Activated naive CD8-positive, alpha-beta T cell treated with anti-CD3 and anti-CD28 coated beads, Interleukin-2, amount 50 U/mL, for 24 hours (primary cell): ENCODE measurements around the gene GPR87.
A peak's percentile ranks its signal among the peaks of the same experiment; 100 is the strongest.

ENCODE experiments used
- ATAC-seq: fragments of 150-1000 bp; cut with Tn5 transposase; one replicate; pipeline ENCODE4 v1.10.0; 2021
- DNase-seq: peaks from one replicate; pipeline ENCODE4 v3.0.0; 2021
- H3K27ac Mint-ChIP-seq: one replicate; pipeline ENCODE4 v1.8.0; 2021; ENCODE audit warnings: mild to moderate bottlenecking, mixed read lengths
- H3K27me3 Mint-ChIP-seq: one replicate; pipeline ENCODE4 v1.8.0; 2021; ENCODE audit warnings: mixed read lengths
- H3K36me3 Mint-ChIP-seq: one replicate; pipeline ENCODE4 v1.8.0; 2021; ENCODE audit warnings: low read depth, mixed read lengths
- H3K4me1 Mint-ChIP-seq: one replicate; pipeline ENCODE4 v1.8.0; 2021; ENCODE audit warnings: mixed read lengths
- H3K4me3 Mint-ChIP-seq: one replicate; pipeline ENCODE4 v1.8.0; 2021; ENCODE audit warnings: mild to moderate bottlenecking, moderate library complexity, mixed read lengths
- H3K9me3 Mint-ChIP-seq: one replicate; pipeline ENCODE4 v1.8.0; 2021; ENCODE audit warnings: mixed read lengths

Gene GPR87

DNA sequence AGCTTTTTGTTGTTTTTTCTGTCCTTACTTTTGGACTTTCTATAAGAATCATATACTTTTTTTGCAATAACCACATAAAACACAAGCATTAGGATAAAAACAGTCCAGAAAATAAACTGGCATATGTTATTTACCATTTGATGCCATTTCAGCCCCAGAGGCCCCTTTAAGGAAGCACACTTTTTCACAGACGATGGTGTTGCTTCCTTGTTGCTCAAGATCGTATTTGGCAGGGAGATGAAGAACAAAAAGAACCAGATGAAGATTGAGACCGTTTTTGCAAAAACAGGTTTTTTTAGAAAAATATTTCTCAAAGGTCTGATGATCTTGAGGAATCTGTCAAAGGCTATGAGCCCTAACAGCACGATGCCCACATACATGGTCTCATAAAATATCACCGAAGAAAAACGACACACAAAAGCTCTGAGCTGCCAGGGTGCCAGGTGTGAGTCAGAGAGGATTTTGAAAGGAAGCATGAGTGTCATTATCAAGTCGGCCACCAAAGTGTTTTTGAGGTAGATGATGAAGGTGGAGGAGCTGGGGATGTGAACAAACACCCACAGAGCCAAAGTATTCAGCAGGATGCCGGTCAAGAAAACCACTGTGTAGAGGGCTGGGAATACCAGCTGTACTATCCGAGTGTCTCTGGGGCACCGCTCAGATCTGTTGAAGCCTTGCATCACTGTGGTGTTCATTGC, 11.8 kb upstream of the GPR87 start:
- ATAC-seq = peak; percentile 77
- Mint-ChIP-seq H3K27ac (peak overlapping the region; percentile 29), H3K4me1 (peaks cover 12% of the 10 kb centered on the region), H3K27me3 (peaks cover 2% of the 10 kb centered on the region), H3K4me3 (peak overlapping the region; percentile 43), H3K9me3 (no peaks in the 10 kb centered on the region), H3K36me3 (no peaks in the 10 kb centered on the region)
- DNase-seq = no peak

DNA sequence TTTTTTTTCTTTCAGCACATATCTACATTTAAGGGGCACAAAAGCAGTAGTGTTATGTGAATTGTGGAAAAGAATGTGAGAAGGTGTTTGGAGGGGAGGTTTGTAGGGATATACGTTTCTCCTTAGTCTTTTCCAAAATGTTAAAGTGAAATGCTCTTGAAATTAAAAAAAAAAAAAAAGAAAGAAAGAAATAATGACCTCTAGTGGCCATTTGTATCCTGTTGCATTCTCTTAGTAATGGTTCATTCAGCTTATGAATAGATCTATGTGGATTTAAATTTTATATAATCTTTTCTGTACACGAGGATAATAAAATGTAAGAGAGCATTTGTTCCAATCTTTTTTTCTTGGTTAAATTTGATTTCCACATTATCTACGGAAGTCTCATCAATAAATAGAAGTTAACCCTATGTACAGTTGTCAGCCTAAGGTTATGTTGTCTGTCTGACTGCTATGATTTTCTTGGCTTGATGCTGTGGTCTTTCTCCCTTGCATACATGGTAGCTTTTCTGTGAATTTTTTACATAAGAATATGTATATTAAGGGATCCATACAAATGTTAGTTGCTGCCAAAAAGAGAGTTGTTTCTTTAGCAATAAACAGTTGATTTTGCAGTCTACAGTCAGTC, 11.1 kb upstream of the GPR87 start:
- peaks cover 16% of the 10 kb centered on the region for H3K4me1 Mint-ChIP-seq
- no peaks in the 10 kb centered on the region for H3K36me3 Mint-ChIP-seq
- ATAC-seq (no peak), DNase-seq (no peak)
- H3K4me3 Mint-ChIP-seq = no peak overlapping the region
- H3K9me3 Mint-ChIP-seq = no peaks in the 10 kb centered on the region
- peaks cover 2% of the 10 kb centered on the region for H3K27me3 Mint-ChIP-seq
- no peak overlapping the region for H3K27ac Mint-ChIP-seq

DNA sequence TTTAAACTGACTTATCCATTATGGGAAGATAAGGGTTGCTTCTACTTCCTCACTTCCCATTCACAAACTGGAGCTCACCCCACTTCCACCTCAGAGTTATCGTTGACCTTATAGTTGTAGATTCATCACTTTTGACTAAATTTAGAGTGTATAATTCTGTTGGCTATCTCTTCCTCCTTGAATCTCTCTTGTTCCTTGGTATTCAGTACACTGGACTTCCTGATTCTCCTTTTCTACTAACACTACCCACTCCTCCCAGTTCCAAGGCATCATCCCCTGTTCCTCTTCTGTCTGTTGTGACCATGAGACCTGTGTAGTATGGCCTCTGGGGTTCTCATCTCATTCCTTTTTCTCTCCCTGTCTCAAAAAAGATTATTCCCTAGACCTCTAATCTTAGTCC, 5.9 kb upstream of the GPR87 start:
- Mint-ChIP-seq H3K36me3 (no peaks in the 10 kb centered on the region), H3K4me1 (peaks cover 24% of the 10 kb centered on the region), H3K27me3 (peaks cover 5% of the 10 kb centered on the region), H3K9me3 (no peaks in the 10 kb centered on the region), H3K27ac (no peak overlapping the region), H3K4me3 (no peak overlapping the region)
- no peak for DNase-seq
- ATAC-seq = no peak

DNA sequence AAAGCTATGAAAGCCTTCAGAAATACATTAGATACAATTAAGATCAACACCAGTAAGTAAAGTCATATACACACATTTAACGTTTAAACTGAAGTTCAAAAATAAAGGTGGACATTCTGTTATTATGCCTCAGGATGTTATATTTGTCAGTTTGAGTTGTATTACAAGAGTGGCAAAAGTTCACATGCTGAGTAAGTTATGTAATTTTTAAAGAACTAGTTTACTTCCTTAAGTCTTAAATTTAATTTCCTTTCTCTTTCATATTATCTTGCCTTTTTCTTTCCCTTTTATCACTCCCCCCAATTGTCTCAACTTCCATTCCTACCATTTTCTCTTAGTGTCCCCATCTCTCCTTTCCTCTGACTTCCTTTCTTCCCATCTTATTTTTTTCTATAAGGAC, 4.9 kb upstream of the GPR87 start:
- H3K4me1 Mint-ChIP-seq = peaks cover 28% of the 10 kb centered on the region
- no peak overlapping the region for H3K4me3 Mint-ChIP-seq
- no peak for DNase-seq
- ATAC-seq = no peak
- H3K27ac Mint-ChIP-seq = no peak overlapping the region
- H3K27me3 Mint-ChIP-seq = peaks cover 5% of the 10 kb centered on the region
- no peaks in the 10 kb centered on the region for H3K36me3 Mint-ChIP-seq
- no peaks in the 10 kb centered on the region for H3K9me3 Mint-ChIP-seq

DNA sequence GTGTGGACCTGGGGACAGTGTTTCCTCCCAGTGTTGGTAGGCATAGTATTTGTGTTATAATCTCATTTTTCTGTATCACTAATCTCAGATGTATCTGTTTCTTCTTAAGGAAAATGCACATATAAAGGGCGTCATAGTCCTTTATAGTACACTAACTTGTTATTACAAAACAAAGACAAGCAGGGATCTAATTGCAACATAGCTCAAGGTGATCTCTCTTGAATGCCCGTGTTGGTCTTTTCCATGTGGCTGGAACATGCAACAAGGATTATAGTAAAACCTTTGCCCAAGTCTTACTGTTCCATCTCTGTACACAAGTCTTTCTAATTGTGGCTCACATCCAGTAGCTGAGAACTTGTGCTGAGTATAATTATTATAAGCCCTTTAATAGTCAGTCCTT, 3.5 kb upstream of the GPR87 start:
- Mint-ChIP-seq H3K9me3 (no peaks in the 10 kb centered on the region), H3K4me1 (peaks cover 38% of the 10 kb centered on the region), H3K27me3 (peaks cover 6% of the 10 kb centered on the region), H3K27ac (no peak overlapping the region), H3K4me3 (no peak overlapping the region), H3K36me3 (no peaks in the 10 kb centered on the region)
- ATAC-seq (no peak), DNase-seq (no peak)

DNA sequence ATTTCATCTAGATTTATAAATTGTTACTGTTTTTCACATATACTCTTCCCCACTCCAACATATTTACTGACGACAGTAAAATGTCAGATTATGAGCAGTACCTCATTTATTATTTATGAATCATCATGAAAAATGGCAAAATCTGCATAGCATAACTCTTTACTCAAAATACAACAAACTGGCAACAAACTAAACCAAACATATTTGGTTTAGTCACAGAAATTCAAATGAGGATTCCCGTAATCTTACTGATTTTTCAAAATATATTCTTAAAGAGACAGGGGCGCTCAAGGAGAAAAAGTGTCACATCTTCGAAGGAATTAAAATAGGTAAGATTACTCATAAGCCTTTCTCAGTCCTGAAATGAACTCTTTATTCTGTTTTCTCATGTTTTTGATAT, 3.0 kb upstream of the GPR87 start:
- peaks cover 38% of the 10 kb centered on the region for H3K4me1 Mint-ChIP-seq
- H3K4me3 Mint-ChIP-seq = no peak overlapping the region
- peaks cover 9% of the 10 kb centered on the region for H3K27me3 Mint-ChIP-seq
- DNase-seq = no peak
- ATAC-seq = no peak
- no peaks in the 10 kb centered on the region for H3K9me3 Mint-ChIP-seq
- H3K27ac Mint-ChIP-seq = no peak overlapping the region
- H3K36me3 Mint-ChIP-seq = no peaks in the 10 kb centered on the region

DNA sequence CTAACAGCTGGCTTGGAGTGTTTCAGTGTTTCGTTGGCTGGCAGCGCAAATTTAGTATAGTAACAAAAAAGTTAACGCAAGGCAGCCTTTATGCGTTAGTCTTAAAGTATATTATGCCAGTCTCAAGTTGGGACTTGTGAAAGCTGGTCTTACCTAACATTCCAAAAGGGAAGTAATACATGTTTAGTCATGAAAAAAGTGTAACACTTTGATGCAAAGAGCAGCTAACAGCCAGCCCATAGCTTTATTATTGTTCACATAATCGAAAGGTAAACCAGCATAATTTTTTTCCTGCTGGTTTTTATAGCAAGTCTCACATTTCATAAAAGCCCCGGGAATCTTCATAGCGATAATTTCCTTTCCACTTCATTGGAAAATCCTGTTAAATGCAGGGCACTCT, 2.4 kb upstream of the GPR87 start:
- ATAC-seq (no peak), DNase-seq (no peak)
- Mint-ChIP-seq H3K4me1 (peaks cover 38% of the 10 kb centered on the region), H3K27ac (no peak overlapping the region), H3K27me3 (peaks cover 9% of the 10 kb centered on the region), H3K4me3 (no peak overlapping the region), H3K9me3 (no peaks in the 10 kb centered on the region), H3K36me3 (no peaks in the 10 kb centered on the region)

DNA sequence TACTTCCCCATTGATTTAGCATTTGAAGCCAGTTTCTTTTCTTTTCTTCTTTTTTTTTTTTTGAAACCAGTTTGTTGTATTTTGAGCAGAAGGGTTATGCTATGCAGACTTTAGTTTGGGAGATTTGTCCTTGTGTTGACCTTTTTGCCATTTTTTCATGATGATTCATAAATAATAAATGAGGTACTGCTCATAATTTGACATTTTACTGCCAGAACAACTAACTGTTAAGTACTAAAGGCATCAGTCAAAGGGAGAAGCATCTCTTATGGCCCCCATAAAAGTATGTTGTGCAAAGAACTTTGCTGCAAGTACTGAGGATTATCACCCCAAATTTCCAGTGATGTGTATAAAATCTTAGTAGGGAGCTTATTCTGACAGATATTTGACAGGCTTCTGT, 1.7 kb upstream of the GPR87 start:
- H3K27ac Mint-ChIP-seq = no peak overlapping the region

DNA sequence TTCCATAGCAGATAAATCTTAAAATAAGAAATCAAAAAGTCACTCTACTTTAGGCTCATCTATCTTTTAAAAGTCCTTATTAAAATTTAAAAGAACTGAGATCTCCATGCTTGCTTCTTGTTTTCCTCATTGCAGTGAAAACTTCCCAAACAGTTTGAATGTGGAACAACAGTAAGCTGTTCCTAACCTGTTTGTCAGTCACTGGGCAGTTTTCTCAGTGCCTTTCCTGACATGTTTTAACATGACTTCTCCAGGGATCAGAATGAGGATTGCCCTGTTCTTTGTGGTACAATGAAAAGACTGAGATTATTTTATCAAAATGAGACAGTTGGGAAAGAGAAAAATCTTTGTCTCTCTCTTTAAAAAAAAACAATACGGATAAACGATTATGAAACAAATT, 774 bp downstream of the GPR87 start:
- H3K27ac Mint-ChIP-seq = peak overlapping the region; percentile 43
- H3K9me3 Mint-ChIP-seq = no peaks in the 10 kb centered on the region
- H3K4me3 Mint-ChIP-seq = peak overlapping the region; percentile 39
- peaks cover 4% of the 10 kb centered on the region for H3K27me3 Mint-ChIP-seq
- DNase-seq (no peak), ATAC-seq (no peak)
- H3K36me3 Mint-ChIP-seq = no peaks in the 10 kb centered on the region
- peaks cover 29% of the 10 kb centered on the region for H3K4me1 Mint-ChIP-seq

More for the DNA sequence above, 1.7 kb upstream of the GPR87 start:
- Mint-ChIP-seq H3K4me3 (no peak overlapping the region), H3K4me1 (peaks cover 34% of the 10 kb centered on the region), H3K36me3 (no peaks in the 10 kb centered on the region), H3K9me3 (no peaks in the 10 kb centered on the region), H3K27me3 (peaks cover 9% of the 10 kb centered on the region)
- no peak for ATAC-seq
- DNase-seq = no peak

DNA sequence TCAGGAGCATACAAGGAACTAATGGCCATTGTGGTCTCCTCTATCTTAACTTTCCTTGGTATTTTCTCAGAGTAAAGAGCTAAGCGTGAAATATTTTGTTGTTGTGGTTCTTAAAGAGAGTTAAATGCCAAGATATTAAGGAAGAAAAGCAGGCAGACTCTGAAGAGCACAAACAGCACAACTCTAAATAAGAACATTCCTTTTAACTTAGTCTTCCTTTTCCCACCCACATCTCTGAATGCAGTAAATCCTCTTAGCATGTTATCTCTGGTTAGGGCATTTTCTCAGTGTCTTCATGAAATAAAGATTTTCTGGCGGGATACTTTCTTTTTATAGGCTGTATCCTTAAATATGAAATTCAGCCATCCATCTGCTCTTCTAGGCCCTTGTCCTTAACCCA, 1.5 kb downstream of the GPR87 start:
- ATAC-seq = no peak
- H3K4me1 Mint-ChIP-seq = peaks cover 26% of the 10 kb centered on the region
- H3K4me3 Mint-ChIP-seq = no peak overlapping the region
- H3K27ac Mint-ChIP-seq = no peak overlapping the region
- DNase-seq = no peak
- peaks cover 4% of the 10 kb centered on the region for H3K27me3 Mint-ChIP-seq
- no peaks in the 10 kb centered on the region for H3K9me3 Mint-ChIP-seq
- H3K36me3 Mint-ChIP-seq = no peaks in the 10 kb centered on the region

DNA sequence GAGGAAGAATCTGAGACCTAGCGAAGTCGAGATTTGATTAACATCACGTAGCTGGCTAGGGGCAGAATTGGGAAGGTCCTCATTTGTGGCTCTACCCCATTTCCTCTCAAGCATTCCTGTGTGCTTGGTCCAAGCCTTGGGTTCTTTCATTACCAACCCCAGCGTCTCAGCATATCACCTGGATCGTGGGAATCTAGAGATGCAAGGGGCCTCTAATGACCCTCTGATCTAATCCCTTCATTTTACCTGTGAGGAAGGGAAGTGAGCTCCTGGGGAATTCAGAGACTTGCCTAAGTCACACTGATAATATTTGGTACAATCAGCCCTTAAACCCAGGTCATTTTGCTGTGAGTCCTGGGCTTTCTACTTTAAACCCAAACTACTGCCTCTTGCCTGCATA, 2.0 kb downstream of the GPR87 start:
- DNase-seq (no peak), ATAC-seq (no peak)
- Mint-ChIP-seq H3K9me3 (no peaks in the 10 kb centered on the region), H3K36me3 (no peaks in the 10 kb centered on the region), H3K4me1 (peaks cover 20% of the 10 kb centered on the region), H3K4me3 (no peak overlapping the region), H3K27me3 (peaks cover 4% of the 10 kb centered on the region), H3K27ac (no peak overlapping the region)

DNA sequence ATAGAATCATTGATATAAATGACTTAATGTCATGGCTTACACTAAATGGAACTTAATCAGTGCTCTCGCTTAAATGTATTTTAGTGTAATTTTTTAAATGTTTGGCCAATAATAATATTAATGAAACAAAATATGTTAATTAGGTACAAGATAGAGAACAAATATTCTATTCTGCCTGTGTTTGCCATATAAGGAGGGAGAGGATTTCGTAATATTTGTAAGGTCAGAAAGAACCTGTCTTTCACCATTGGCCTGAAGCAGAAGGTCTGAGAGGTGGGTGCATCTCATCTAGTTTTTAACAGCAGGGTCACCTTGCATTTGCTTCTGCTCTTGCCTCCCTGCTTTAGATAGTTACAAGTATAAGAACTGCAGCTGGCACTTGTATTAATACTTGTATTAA, 2.5 kb downstream of the GPR87 start:
- DNase-seq = no peak
- Mint-ChIP-seq H3K9me3 (no peaks in the 10 kb centered on the region), H3K36me3 (no peaks in the 10 kb centered on the region), H3K4me3 (no peak overlapping the region), H3K4me1 (peaks cover 18% of the 10 kb centered on the region), H3K27ac (no peak overlapping the region), H3K27me3 (peaks cover 4% of the 10 kb centered on the region)
- no peak for ATAC-seq

DNA sequence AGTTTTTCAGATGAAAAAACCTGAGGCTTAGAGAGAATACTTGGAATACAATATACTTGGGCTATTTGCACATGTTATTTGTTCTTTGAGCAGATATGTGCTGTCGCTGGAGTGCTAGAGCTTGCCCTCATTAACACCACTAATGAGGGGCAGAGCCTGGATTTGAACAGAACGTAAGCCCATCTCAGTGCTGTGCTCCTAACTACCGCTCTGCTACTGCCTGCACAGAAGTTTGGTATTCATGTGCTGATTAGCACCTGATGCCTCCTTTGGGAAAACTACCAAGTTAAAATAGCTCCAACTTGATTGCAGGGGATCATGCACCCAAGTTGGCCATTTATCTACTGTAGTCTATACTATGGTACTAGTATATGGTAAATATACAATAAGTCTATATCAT, 3.6 kb downstream of the GPR87 start:
- Mint-ChIP-seq H3K9me3 (no peaks in the 10 kb centered on the region), H3K27me3 (peaks cover 4% of the 10 kb centered on the region), H3K4me1 (peaks cover 22% of the 10 kb centered on the region), H3K27ac (no peak overlapping the region), H3K4me3 (no peak overlapping the region), H3K36me3 (no peaks in the 10 kb centered on the region)
- DNase-seq (no peak), ATAC-seq (no peak)

DNA sequence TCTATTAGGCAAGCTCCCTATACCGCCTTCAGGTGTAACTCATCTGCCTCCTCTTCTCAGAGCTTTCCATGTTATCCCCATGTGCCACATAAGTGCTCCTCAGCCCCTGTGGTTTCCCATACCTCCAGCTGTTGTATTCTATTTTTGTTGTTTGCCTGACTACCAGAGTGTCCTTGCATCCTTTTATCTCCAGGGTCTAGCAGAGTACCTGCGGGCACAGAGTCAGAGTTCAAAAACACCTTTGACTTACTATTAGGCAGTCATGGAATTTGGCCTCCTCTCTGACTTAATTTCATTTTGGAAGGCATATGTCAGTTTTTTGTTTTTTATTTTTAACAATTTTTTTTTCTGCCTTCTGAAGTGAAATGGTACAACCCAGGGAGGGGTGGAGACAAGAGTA, 7.1 kb downstream of the GPR87 start:
- no peak overlapping the region for H3K27ac Mint-ChIP-seq
- no peak for ATAC-seq
- peaks cover 42% of the 10 kb centered on the region for H3K4me1 Mint-ChIP-seq
- DNase-seq = no peak
- H3K27me3 Mint-ChIP-seq = no peaks in the 10 kb centered on the region
- H3K9me3 Mint-ChIP-seq = no peaks in the 10 kb centered on the region
- no peaks in the 10 kb centered on the region for H3K36me3 Mint-ChIP-seq
- H3K4me3 Mint-ChIP-seq = no peak overlapping the region

DNA sequence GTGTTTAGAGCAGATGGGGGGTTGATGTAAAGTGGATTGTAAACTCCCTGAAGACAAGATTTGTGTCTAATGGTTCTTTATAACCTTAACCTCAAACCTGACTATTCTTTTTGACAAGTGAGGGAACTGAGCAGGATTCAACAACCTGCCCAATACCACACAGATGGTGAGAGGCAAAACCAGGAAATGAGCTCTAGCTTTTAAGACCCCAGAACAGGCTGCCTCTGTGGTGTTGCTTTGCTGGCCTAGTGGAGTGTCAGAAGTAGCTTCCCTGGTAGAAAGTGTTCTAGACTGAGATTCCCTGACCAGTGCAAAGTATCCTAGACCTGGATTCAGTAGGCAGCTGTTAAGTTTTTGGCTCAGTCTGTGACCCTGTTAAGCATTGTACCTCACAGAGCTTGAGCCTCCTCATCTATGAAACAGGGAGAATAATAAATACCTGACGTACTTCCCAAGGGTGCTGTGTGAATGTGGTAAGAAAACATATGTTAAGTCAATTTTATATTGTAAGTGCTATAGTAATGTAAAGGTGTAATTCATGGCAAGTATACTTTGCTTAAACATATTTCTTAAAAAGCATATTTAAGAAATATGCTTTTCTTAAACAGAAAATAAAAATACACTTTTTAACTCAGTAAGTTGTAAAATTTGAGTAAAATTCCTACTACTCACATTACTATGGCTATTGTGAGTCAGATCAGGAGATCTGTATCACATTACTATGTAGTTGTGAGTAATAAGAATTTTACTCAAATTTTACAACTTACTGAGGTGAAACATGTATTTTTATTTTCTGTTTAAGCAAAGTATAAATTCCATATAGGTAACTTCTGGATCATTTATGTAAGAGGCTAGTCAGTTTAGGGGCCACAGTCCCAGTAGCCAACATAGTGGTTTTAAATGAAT, 8.8 kb downstream of the GPR87 start:
- peaks cover 59% of the 10 kb centered on the region for H3K4me1 Mint-ChIP-seq
- no peak for DNase-seq
- ATAC-seq = no peak
- H3K9me3 Mint-ChIP-seq = no peaks in the 10 kb centered on the region
- H3K27me3 Mint-ChIP-seq = peaks cover 6% of the 10 kb centered on the region
- no peak overlapping the region for H3K4me3 Mint-ChIP-seq
- peak overlapping the region; percentile 70 for H3K27ac Mint-ChIP-seq
- H3K36me3 Mint-ChIP-seq = peaks cover 2% of the 10 kb centered on the region
